Measurements from ENCODE around the gene ANG.
"Not testable (repeated sequence)": the region's sequence is repeated elsewhere in the genome, so short reads cannot be mapped to it uniquely, and the experiment has no call there.

- TF ChIP-seq NFRKB (IDR thresholded peaks at IDR 0.05); FOXK2 (IDR thresholded peaks at IDR 0.05); ELF4 (IDR thresholded peaks at IDR 0.05); SP1 (IDR thresholded peaks at IDR 0.05); TARDBP (IDR thresholded peaks at IDR 0.05); HDGF (IDR thresholded peaks at IDR 0.05; ENCODE audit: borderline replicate concordance): not testable (repeated sequence)
Observed at GRCh38 chr14:20642755-20643154, 45.8 kb upstream of the ANG start.

Measured in HEK293T (cell line).